Ovary (tissue), 9 donors: Measurements from ENCODE around the gene ASCL5. TPM values are rescaled to one million over a fixed set of nuclear protein-coding genes. Genes with fewer than 3 reads are reported as not detected.

Experiments
- DNase-seq, 5 donors: peaks; one replicate each; pipeline ENCODE4 v3.0.0-alpha.2; 2019 to 2020
- H3K27ac ChIP-seq, 2 donors: fragments of 200-600 bp; one replicate each; pipeline versions ENCODE4 v1.5.1 to v1.8.0; 2019 to 2022
- H3K27me3 ChIP-seq: fragments of 200-600 bp; one replicate; pipeline ENCODE4 v1.8.0; 2022
- H3K36me3 ChIP-seq: fragments of 200-600 bp; sonication (generic); one replicate; pipeline ENCODE4 v1.5.1; 2019
- H3K4me1 ChIP-seq: one replicate; pipeline ENCODE4 v1.8.1; 2013; ENCODE audit warnings: mild to moderate bottlenecking, moderate library complexity; ENCODE audit not compliant: insufficient read depth
- H3K4me3 ChIP-seq: fragments of 200-600 bp; sonication (generic); one replicate; pipeline ENCODE4 v1.5.1; 2017
- H3K9me3 ChIP-seq, 2 donors: fragments of 200-600 bp in 1 of 2; sonication (generic) in 1 of 2; one replicate each; pipeline versions ENCODE4 v1.5.1 to v1.8.1; 2013 to 2019; ENCODE audit warnings: mild to moderate bottlenecking in 1 of 2, moderate library complexity in 1 of 2
- EP300 ChIP-seq: sonication (generic); formaldehyde crosslinking; IDR thresholded peaks from one replicate; pipeline ENCODE4 v1.6.1; 2017; ENCODE audit warnings: antibody characterized with exemption
- POLR2A ChIP-seq: fragments of 450-650 bp; IDR thresholded peaks from one replicate; pipeline ENCODE4 v1.6.1; 2017; ENCODE audit warnings: antibody characterized with exemption, mild to moderate bottlenecking, moderate library complexity
- WGBS, 3 donors: extraction: QIAGEN DNeasy Blood & Tissue Kit in 1 of 3; methylation state at CpG; one replicate each; pipeline versions ENCODE4 v1.1.5 to v1.1.7; 2013 to 2017; 5-methylcytosine and 5-hydroxymethylcytosine counted together
- intact Hi-C, 4 donors: fragments of 100-400 bp; cut with DNase I; formaldehyde crosslinking; loops; one replicate each; pipeline versions ENCODE4 v1.11.0 to v1.15.1; 2022 to 2023
- polyA plus RNA-seq, 2 donors: library from polyadenylated mRNA; stranded (reverse); fragments of 200-250 nt in 1 of 2; fragments of 350-450 nt in 1 of 2; fragmentation: Illumina TruSeq in 1 of 2; extraction: RNeasy Lipid Tissue Mini Kit (QIAGEN cat#74804) in 1 of 2; gene quantifications; one replicate each; pipeline ENCODE4 v1.2.3, GENCODE V29; 2013 to 2014
- total RNA-seq, 7 donors: library from RNA; depleted of rRNA in 2 of 7; stranded (reverse); fragments of >200 nt in 2 of 7; fragmentation: NEBNext Ultra II Directional in 3 of 7; extraction: Animal tissue kit (Norgen Biotek cat#: 25700) in 3 of 7; gene quantifications; one replicate each; pipeline versions ENCODE4 v1.1.0 to v1.2.4, GENCODE V29; 2016 to 2023
- TF ChIP-seq, protein P1 (sequence below), 3 donors: fragments of 450-650 bp in 2 of 3; fragments of 200-600 bp in 1 of 3; IDR thresholded peaks; one replicate each; pipeline versions ENCODE4 v1.5.1 to v1.8.0; 2016 to 2022; ENCODE audit warnings: antibody characterized with exemption in 3 of 3, mild to moderate bottlenecking in 1 of 3
- donor health status: DM: no; HTN: no; CAD: no; lungs with moderate emphysema.
- donor health status: DM: no; HTN: no; CAD: no.
- donor health status: Bipolar disorder and iron deficiency.
- donor health status: DM: yes; HTN: yes; CAD: no.
- donor health status: DM: no; HTN: no; CAD: no.
- donor health status: DM: yes; HTN: yes; CAD: no.

The ASCL5 gene
- total and polyA plus RNA-seq, 9 donors, result 0.06 TPM; not detected in 8

GRCh38 chr1:201072922-201073321 lies 54.1 kb downstream of the ASCL5 start:
- H3K36me3 ChIP-seq, result no peaks in the 10 kb centered on the region
- no peaks in the 10 kb centered on the region for H3K9me3 ChIP-seq
- no peaks in the 10 kb centered on the region for H3K4me1 ChIP-seq
- no peaks in the 10 kb centered on the region for H3K27me3 ChIP-seq
- no peak for TF ChIP-seq POLR2A
- no peak for TF ChIP-seq EP300
- TF ChIP-seq, protein P1, sequence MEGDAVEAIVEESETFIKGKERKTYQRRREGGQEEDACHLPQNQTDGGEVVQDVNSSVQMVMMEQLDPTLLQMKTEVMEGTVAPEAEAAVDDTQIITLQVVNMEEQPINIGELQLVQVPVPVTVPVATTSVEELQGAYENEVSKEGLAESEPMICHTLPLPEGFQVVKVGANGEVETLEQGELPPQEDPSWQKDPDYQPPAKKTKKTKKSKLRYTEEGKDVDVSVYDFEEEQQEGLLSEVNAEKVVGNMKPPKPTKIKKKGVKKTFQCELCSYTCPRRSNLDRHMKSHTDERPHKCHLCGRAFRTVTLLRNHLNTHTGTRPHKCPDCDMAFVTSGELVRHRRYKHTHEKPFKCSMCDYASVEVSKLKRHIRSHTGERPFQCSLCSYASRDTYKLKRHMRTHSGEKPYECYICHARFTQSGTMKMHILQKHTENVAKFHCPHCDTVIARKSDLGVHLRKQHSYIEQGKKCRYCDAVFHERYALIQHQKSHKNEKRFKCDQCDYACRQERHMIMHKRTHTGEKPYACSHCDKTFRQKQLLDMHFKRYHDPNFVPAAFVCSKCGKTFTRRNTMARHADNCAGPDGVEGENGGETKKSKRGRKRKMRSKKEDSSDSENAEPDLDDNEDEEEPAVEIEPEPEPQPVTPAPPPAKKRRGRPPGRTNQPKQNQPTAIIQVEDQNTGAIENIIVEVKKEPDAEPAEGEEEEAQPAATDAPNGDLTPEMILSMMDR (IDR thresholded peaks at IDR 0.05), result no peak
- WGBS, 3 donors, result 75 to 79% (median 78%) methylated on average over 6 of the region's 6 CpGs
- DNase-seq, result no peak
- no peak overlapping the region for H3K4me3 ChIP-seq
- intact Hi-C loops, result no loop called here
- no peak overlapping the region for H3K27ac ChIP-seq

GRCh38 chr1:201072149-201072548 lies 54.8 kb downstream of the ASCL5 start:
- DNase-seq, result no peak
- H3K36me3 ChIP-seq, result no peaks in the 10 kb centered on the region
- H3K27me3 ChIP-seq, result no peaks in the 10 kb centered on the region
- no peaks in the 10 kb centered on the region for H3K9me3 ChIP-seq
- 72 to 86% (median 83%) methylated on average over 5 of the region's 5 CpGs for WGBS, 3 donors
- no peak overlapping the region for H3K27ac ChIP-seq
- no peaks in the 10 kb centered on the region for H3K4me1 ChIP-seq
- TF ChIP-seq POLR2A, result no peak
- TF ChIP-seq, protein P1 (IDR thresholded peaks at IDR 0.05), result no peak
- no peak for TF ChIP-seq EP300
- intact Hi-C loops, result no loop called here
- no peak overlapping the region for H3K4me3 ChIP-seq

- no peaks in the 10 kb centered on the region for H3K36me3 ChIP-seq
- intact Hi-C loops, result no loop called here
- 85 to 90% (median 85%) methylated on average over 3 of the region's 3 CpGs for WGBS, 3 donors
These were observed 57.3 kb downstream of the ASCL5 start for GRCh38 chr1:201069636-201070035.

DNA sequence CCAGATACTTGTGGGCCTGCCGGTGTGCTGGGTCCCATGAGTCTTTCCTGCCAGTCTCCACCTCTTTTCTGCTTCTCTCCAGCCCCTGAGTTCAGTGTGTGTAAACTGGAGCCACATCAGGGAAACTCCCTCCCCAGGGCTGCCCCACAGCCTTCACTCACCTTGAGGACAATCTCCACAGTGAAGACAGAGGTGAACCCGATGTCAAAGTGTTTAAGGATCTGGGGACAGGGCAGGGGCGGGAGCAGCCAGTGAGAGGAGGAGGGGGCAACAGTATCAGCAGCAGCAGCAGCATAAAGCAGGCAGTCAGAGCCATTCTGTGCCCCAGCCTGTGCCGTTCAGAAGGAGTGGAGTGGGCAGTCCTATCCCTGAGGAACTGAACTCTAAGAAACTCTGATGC lies 58.0 kb downstream of the ASCL5 start:
- H3K4me1 ChIP-seq, result no peaks in the 10 kb centered on the region
- TF ChIP-seq POLR2A (no peak), EP300 (no peak)
- TF ChIP-seq, protein P1 (IDR thresholded peaks at IDR 0.05), result no peak
- no peak overlapping the region for H3K4me3 ChIP-seq
- intact Hi-C loops, result no loop called here
- no peak for DNase-seq
- no peak overlapping the region for H3K27ac ChIP-seq
- H3K27me3 ChIP-seq, result no peaks in the 10 kb centered on the region
- 55 to 67% (median 56%) methylated on average over 4 of the region's 4 CpGs for WGBS, 3 donors
- no peaks in the 10 kb centered on the region for H3K36me3 ChIP-seq
- no peaks in the 10 kb centered on the region for H3K9me3 ChIP-seq

More at GRCh38 chr1:201069636-201070035, 57.3 kb downstream of the ASCL5 start:
- DNase-seq, result no peak
- Histone ChIP-seq H3K9me3 (no peaks in the 10 kb centered on the region), H3K4me3 (no peak overlapping the region), H3K4me1 (no peaks in the 10 kb centered on the region), H3K27ac (no peak overlapping the region), H3K27me3 (no peaks in the 10 kb centered on the region)
- no peak for TF ChIP-seq POLR2A
- TF ChIP-seq EP300, result no peak
- TF ChIP-seq, protein P1 (IDR thresholded peaks at IDR 0.05), result no peak

GRCh38 chr1:201066986-201067385 lies 60.0 kb downstream of the ASCL5 start:
- Histone ChIP-seq H3K4me3 (no peak overlapping the region), H3K4me1 (no peaks in the 10 kb centered on the region), H3K36me3 (no peaks in the 10 kb centered on the region), H3K9me3 (no peaks in the 10 kb centered on the region), H3K27me3 (no peaks in the 10 kb centered on the region), H3K27ac (no peak overlapping the region)
- DNase-seq, result no peak
- intact Hi-C loops, result no loop called here
- 83 to 93% (median 84%) methylated on average over 4 of the region's 4 CpGs for WGBS, 3 donors
- TF ChIP-seq, protein P1 (IDR thresholded peaks at IDR 0.05), result no peak
- no peak for TF ChIP-seq POLR2A
- no peak for TF ChIP-seq EP300
